Measurements from ENCODE around the gene COQ8B.
A peak's percentile ranks its signal among the peaks of the same experiment; 100 is the strongest.

COQ8B gene

GRCh38 chr19:40704491-40705361 is 12.0 kb downstream of the COQ8B start:
- TF ChIP-seq CTCF (IDR thresholded peaks at IDR 0.05): no peak
- TF ChIP-seq ZFX (IDR thresholded peaks at IDR 0.05; ENCODE audit: borderline replicate concordance): no peak
- no peak overlapping the region for H3K27ac ChIP-seq

GRCh38 chr19:40703029-40703755 is 13.5 kb downstream of the COQ8B start:
- no peak overlapping the region for H3K27ac ChIP-seq
- TF ChIP-seq CTCF (IDR thresholded peaks at IDR 0.05): no peak
- no peak for TF ChIP-seq ZFX (IDR thresholded peaks at IDR 0.05; ENCODE audit: borderline replicate concordance)

GRCh38 chr19:40702337-40703012 is 14.2 kb downstream of the COQ8B start:
- no peak overlapping the region for H3K27ac ChIP-seq
- TF ChIP-seq CTCF (IDR thresholded peaks at IDR 0.05): peak; percentile 22
- no peak for TF ChIP-seq ZFX (IDR thresholded peaks at IDR 0.05; ENCODE audit: borderline replicate concordance)

GRCh38 chr19:40701758-40702157 is 14.9 kb downstream of the COQ8B start:
- no peak for TF ChIP-seq CTCF (IDR thresholded peaks at IDR 0.05)
- TF ChIP-seq ZFX (IDR thresholded peaks at IDR 0.05; ENCODE audit: borderline replicate concordance): no peak
- no peak overlapping the region for H3K27ac ChIP-seq

GRCh38 chr19:40700083-40700482 is 16.6 kb downstream of the COQ8B start:
- TF ChIP-seq ZFX (IDR thresholded peaks at IDR 0.05; ENCODE audit: borderline replicate concordance) (no peak), CTCF (IDR thresholded peaks at IDR 0.05) (no peak)
- no peak overlapping the region for H3K27ac ChIP-seq

GRCh38 chr19:40697007-40697406 is 19.7 kb downstream of the COQ8B start:
- no peak overlapping the region for H3K27ac ChIP-seq
- TF ChIP-seq ZFX (IDR thresholded peaks at IDR 0.05; ENCODE audit: borderline replicate concordance) (no peak), CTCF (IDR thresholded peaks at IDR 0.05) (no peak)
